NCI-H345 treated with DMSO at 0.1 percent for 48 hours (cell line): Measurements from ENCODE around the gene OR56A3.
"Not testable (repeated sequence)": the region's sequence is repeated elsewhere in the genome, so short reads cannot be mapped to it uniquely, and the experiment has no call there.

ENCODE experiments used
- DNase-seq: peaks from one replicate; lab custom pipeline; 2025; ENCODE audit not compliant: unreplicated experiment; lab: John Stamatoyannopoulos, UW

Gene OR56A3

GRCh38 chr11:5941951-5942350 lies at the start of gene OR56A3:
Gene OR56A3 (plus strand): TSS chr11:5942251. CDS start chr11:5947347, 5,096 bp downstream.
- DNase-seq = no peak

GRCh38 chr11:5892908-5893307 lies 49.1 kb upstream of the OR56A3 start, which contains the start of gene OR52E5:
Gene OR52E5 (plus strand): TSS chr11:5893208. CDS start chr11:5900777, 7,569 bp downstream.
- no peak for DNase-seq

GRCh38 chr11:5899534-5899933 lies 42.5 kb upstream of the OR56A3 start:
- DNase-seq = no peak

- DNase-seq = no peak
These were observed 31.5 kb upstream of the OR56A3 start for GRCh38 chr11:5910540-5910939.

- DNase-seq = no peak
These were observed 19.2 kb upstream of the OR56A3 start for GRCh38 chr11:5922749-5923426.

GRCh38 chr11:5923427-5923776 lies 18.6 kb upstream of the OR56A3 start:
- no peak for DNase-seq

- no peak for DNase-seq
These were observed 18.3 kb upstream of the OR56A3 start for GRCh38 chr11:5923794-5924193.

- DNase-seq = no peak
These were observed 13.8 kb upstream of the OR56A3 start for GRCh38 chr11:5928271-5928670.

GRCh38 chr11:5928811-5929210 lies 13.2 kb upstream of the OR56A3 start:
- no peak for DNase-seq

- DNase-seq = no peak
These were observed 12.3 kb upstream of the OR56A3 start for GRCh38 chr11:5929571-5930368.

- DNase-seq = no peak
These were observed 11.4 kb upstream of the OR56A3 start for GRCh38 chr11:5930614-5931013.

- DNase-seq = no peak
These were observed 11.0 kb upstream of the OR56A3 start for GRCh38 chr11:5931061-5931460.

GRCh38 chr11:5932671-5933070 lies 9.4 kb upstream of the OR56A3 start:
- no peak for DNase-seq

GRCh38 chr11:5933116-5933515 lies 8.9 kb upstream of the OR56A3 start:
- no peak for DNase-seq

- no peak for DNase-seq
These were observed 4.0 kb upstream of the OR56A3 start for GRCh38 chr11:5937868-5938602.

- no peak for DNase-seq
These were observed 3.5 kb upstream of the OR56A3 start for GRCh38 chr11:5938603-5938965.

- no peak for DNase-seq
These were observed 1.3 kb upstream of the OR56A3 start for GRCh38 chr11:5940748-5941147.

GRCh38 chr11:5955586-5955985 lies 13.5 kb downstream of the OR56A3 start:
- no peak for DNase-seq

- not testable (repeated sequence) for DNase-seq
These were observed 18.8 kb downstream of the OR56A3 start for GRCh38 chr11:5960704-5961320.

GRCh38 chr11:5966958-5967357 lies 24.9 kb downstream of the OR56A3 start:
- no peak for DNase-seq

GRCh38 chr11:5967708-5968107 lies 25.7 kb downstream of the OR56A3 start:
- DNase-seq = no peak
